ENCODE measurements around the gene KCNA5.

Gene KCNA5

GRCh38 chr12:5043589-5044419 lies at the start of gene KCNA5:
Gene KCNA5, plus strand, starts transcription at chr12:5043879. Its CDS starts 269 bp downstream, at chr12:5044148.
- DNase-seq = peak; percentile 36 to 89 (median 84)

- no peak for DNase-seq
Observed at GRCh38 chr12:4994622-4995021, 49.1 kb upstream of the KCNA5 start.

- no peak for DNase-seq
Observed at GRCh38 chr12:4996714-4997113, 47.0 kb upstream of the KCNA5 start.

- no peak for DNase-seq
Observed at GRCh38 chr12:4997939-4998338, 45.7 kb upstream of the KCNA5 start.

GRCh38 chr12:5000204-5000603 lies 43.5 kb upstream of the KCNA5 start:
- peak in 2 of 3 experiments; percentile 16 to 36 for DNase-seq

- peak in 1 of 3 experiments; percentile 46 for DNase-seq
Observed at GRCh38 chr12:5000658-5001385, 42.9 kb upstream of the KCNA5 start.

GRCh38 chr12:5003025-5003666 lies 40.5 kb upstream of the KCNA5 start:
- DNase-seq = peak; percentile 74 to 90 (median 81)

GRCh38 chr12:5008661-5009060 lies 35.0 kb upstream of the KCNA5 start:
- peak in 1 of 3 experiments; percentile 49 for DNase-seq

GRCh38 chr12:5010151-5010550 lies 33.5 kb upstream of the KCNA5 start:
- DNase-seq = no peak

- no peak for DNase-seq
Observed at GRCh38 chr12:5012337-5012736, 31.3 kb upstream of the KCNA5 start.

GRCh38 chr12:5013266-5013730 lies 30.4 kb upstream of the KCNA5 start:
- DNase-seq = peak in 1 of 3 experiments; percentile 24

- DNase-seq = no peak
Observed at GRCh38 chr12:5014269-5014668, 29.4 kb upstream of the KCNA5 start.

GRCh38 chr12:5015711-5016492 lies 27.8 kb upstream of the KCNA5 start:
- DNase-seq = no peak

- no peak for DNase-seq
Observed at GRCh38 chr12:5016526-5016925, 27.2 kb upstream of the KCNA5 start.

- no peak for DNase-seq
Observed at GRCh38 chr12:5017638-5018348, 25.9 kb upstream of the KCNA5 start.

- no peak for DNase-seq
Observed at GRCh38 chr12:5018677-5019076, 25.0 kb upstream of the KCNA5 start.

- no peak for DNase-seq
Observed at GRCh38 chr12:5022025-5022424, 21.7 kb upstream of the KCNA5 start.

- peak; percentile 55 to 83 (median 70) for DNase-seq
Observed at GRCh38 chr12:5022465-5023061, 21.1 kb upstream of the KCNA5 start.

GRCh38 chr12:5023842-5024241 lies 19.8 kb upstream of the KCNA5 start:
- no peak for DNase-seq

GRCh38 chr12:5026342-5026938 lies 17.2 kb upstream of the KCNA5 start:
- no peak for DNase-seq
